Fibroblast of upper back skin (primary cell): ENCODE measurements around the gene MYORG.

ENCODE experiments used
- DNase-seq: peaks from one replicate; pipeline ENCODE4 v3.0.0-alpha.2; 2013

MYORG gene

GRCh38 chr9:34376596-34377403 lies at the start of gene MYORG:
Gene MYORG (minus strand): TSS chr9:34376898. CDS start chr9:34372943, 3,955 bp downstream.
- DNase-seq: peak; percentile 79

- DNase-seq: no peak
Observed at GRCh38 chr9:34419716-34420504, 43.2 kb upstream of the MYORG start.

DNA sequence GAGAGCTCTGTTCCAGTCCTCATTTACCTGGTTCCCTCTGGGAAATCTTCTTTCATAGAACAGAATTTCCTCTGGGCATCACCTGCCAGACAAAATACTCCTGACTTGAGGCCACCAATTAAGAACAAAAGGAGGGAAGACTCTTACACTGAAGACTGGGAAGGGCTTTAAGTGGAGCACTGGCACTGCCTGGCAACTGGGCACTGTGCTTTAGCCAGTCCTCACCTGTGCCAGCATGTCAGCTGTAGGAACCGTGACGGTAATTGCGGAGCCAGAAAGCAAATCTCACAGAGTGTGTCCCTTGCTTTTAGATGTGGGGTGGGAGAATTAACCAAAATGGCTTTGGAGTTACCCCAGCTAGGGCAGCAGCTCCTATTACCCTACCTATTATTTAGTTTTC lies 41.0 kb upstream of the MYORG start:
- DNase-seq: no peak

- DNase-seq: peak; percentile 60
Observed at GRCh38 chr9:34413231-34413852, 36.6 kb upstream of the MYORG start.

GRCh38 chr9:34412336-34412735 lies 35.6 kb upstream of the MYORG start:
- no peak for DNase-seq

- DNase-seq: no peak
Observed at GRCh38 chr9:34409154-34409553, 32.5 kb upstream of the MYORG start.

- DNase-seq: no peak
Observed at GRCh38 chr9:34408173-34408572, 31.5 kb upstream of the MYORG start.

- no peak for DNase-seq
Observed at GRCh38 chr9:34406219-34406618, 29.5 kb upstream of the MYORG start.

GRCh38 chr9:34405719-34406118 lies 29.0 kb upstream of the MYORG start:
- peak; percentile 22 for DNase-seq

DNA sequence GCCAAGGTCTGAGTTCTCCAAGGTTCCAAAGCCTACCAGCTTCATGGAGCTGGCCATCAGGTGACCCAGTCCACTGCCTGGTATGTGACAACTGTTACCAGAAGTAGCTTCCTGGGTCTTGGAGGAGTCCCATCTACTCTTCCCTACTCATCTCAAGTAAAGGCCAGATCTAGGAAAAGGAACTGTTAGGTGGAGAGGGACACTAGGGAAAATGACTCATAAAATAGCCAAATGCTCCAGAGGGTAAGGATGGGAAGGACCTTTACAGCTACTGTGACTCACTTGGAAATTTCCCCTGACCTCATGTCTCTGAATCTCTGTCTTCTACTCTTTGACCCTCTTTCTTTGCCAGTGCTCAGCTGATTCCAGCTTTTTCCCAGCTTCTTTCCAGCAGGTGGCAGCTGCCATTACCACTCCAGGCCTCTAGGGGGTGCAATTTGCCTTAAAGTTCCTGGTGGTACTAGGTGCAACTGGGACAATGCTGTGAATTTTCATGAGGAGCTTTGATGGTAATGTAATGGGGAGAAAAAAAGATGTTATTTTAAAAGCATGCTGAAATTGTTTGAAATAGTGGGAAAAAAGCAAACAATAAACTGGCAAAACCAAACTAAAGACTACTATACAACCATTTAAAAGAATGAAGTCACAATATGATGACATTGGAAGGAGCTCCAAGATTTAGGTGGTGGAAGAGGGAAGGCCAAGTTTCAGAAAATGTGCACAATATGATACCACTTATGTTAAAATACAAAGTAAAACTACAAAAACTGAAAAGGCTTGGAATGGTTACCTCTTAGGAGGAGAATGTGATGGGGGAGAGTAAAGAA lies 27.1 kb upstream of the MYORG start:
- peak; percentile 62 for DNase-seq

GRCh38 chr9:34400686-34401602 lies 24.2 kb upstream of the MYORG start:
- no peak for DNase-seq

DNA sequence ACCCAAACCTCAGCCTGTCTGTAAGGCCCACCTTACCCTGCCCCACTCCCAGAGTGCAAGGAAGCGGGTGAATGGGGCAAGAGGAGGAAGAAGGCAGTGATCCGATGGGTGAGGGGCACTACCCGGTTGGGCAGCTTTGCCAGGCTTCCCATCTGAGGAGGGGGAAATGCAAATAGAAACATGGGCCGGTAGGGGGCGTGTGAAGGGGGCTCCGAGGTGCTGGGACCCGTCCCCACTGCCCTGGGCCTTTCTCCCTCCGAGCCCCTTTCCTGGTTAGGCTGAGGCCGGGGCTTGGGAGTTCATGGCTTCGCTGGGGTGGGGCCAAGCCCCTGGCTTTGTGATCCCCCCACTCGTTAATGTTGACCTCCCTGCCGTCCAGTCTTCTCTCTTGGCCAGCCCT lies 23.6 kb upstream of the MYORG start:
- DNase-seq: no peak

DNA sequence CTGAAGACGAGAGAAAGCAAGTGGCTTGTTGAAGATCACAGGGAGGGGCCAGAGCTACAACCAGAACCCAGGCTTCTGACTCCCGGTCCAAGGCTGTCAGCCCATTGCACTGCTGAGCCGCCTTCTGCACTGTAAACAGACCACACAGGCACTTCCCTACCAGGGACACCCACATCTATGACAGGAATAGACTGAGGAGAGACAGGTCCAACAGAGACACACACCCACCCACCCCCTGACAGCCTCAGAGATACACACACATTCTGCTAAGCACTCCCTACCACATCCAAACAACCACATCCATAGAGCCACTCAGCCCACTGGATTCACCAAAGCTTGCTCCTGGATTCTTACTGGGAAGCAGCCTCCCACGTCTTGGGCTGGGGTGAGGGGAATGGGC lies 23.0 kb upstream of the MYORG start:
- no peak for DNase-seq

GRCh38 chr9:34398875-34399274 lies 22.2 kb upstream of the MYORG start:
- DNase-seq: no peak

DNA sequence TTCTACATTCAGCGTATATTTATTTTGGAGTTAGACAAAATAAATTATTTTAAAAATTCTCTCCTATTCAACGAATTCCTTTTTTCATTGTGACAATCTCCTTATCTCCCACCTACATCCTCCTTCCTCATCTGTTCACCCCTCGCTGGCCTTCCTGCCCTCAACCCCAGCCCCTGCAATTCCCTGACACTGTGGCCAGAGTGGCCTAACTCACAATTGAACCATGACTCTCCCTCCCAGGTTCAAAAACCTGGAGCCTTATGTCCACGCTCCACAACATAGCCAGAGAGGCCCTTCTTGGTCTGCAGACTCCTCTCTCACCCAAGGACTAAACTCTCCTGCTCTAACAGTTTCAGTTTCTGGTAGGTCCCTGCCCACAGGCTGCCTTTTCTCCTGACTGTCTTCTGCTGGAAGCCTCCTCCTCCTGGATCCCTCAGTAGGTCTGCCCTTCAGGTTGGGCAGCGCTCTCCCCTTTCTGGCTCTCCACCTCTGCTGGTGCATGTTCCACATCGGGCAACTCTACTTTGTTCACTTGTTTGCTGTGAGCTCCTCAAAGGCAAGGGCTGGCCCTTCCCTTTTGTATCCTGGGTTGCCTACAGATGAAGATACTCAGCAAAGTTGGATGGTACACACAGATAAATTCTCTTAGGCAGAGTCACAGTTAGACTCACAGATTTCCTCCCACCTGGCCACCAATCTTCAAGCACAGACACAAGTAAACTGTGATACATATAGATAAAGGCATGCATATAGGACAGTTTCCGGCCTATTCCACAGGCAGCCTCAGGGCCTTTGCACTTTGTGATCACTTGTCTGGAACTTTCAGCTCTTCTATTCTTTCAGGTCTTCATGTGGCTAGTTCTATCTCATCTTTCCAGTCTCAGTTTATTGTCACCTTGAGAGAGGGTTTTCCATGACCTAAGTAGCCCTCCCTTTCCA lies 19.8 kb upstream of the MYORG start:
- no peak for DNase-seq

DNA sequence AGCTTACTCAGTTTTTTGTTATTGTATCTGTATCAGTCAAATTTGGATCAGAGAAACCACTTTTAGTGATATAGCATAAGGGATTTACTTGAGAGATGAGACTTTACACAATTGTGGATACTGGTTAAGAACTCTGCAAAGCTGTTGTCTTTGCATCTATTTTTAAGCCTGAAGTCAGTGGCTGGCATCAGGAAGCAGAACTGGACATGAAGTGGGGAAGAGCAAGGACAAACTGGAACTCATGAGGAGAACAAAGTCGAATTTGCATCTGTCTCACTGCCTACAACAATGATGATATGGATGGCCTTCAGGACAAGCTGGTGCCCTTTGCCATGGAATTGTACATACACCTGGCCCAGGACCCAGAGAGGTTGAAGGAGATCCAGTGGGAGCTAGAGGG lies 15.8 kb upstream of the MYORG start:
- DNase-seq: no peak

GRCh38 chr9:34387239-34387638 lies 10.5 kb upstream of the MYORG start:
- DNase-seq: no peak

DNA sequence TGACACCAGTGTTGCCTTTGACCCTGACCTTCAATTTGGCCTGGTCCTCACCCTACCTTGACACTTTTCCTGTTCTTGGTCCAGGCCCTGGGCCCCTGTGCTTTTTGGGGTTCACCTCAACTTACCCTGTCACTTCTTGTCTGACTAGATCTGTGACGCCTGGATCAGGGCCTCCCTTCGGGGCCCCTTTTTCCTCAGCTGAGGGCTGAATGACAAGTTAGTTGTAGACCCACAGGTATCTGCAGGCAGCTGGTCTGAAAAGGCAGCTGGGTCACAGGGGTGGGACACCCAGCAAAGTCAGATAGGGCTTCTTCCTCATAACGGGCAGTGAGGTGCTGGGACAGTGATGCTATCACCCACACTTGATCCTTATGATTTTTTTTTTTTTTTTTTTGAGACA lies 10.0 kb upstream of the MYORG start:
- DNase-seq: no peak

DNA sequence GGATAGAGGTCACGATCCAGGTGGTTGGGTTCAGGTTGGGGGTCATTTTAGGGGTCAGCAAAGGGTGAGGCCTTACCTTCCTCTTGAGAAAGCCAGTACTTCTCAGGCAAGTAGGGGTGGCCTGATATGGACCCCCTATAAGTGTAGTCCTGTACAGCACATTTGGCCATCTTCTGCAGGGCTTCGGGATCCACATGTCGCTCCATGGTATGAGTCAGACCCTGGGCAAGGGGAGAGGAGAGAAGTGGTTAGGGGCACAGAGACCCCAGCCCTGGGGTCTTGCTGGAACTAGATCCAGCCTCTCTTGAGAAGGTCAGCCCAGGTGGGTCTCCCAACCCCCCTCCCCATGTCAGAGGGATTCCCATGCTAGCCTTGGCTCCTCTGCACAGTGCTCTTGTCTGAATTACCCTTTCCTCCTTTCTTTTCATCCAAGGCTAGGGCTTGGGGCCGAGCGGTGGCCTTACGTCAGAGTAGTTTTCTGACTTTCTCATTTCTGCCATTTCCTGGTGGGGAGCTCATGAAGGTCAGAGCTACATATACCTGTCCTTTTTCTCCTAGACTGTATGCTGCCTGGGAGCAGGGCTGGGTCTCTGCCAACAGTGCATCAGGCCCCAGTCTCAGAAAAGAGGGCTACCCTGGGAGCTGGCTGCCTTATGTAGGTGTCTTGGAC lies 9.0 kb upstream of the MYORG start:
- no peak for DNase-seq
